G401 (cell line): ENCODE measurements around the gene GRK2. TPM values are rescaled to one million over a fixed set of nuclear protein-coding genes. Genes with fewer than 3 reads are reported as not detected.

Experiments
- DNase-seq: peaks from one replicate; pipeline ENCODE4 v3.0.0-alpha.2; 2015; ENCODE audit warnings: low spot score
- in situ Hi-C: cut with HindIII; loops from 2 replicates; pipeline ENCODE4 v1.10.0; 2016; ENCODE audit warnings: low sequenced_read_pairs, mixed read lengths
- total RNA-seq: library from RNA; depleted of rRNA; stranded (reverse); fragments of >200 nt; shearing (Covaris generic); gene quantifications from 2 replicates; pipeline ENCODE4 v1.2.3, GENCODE V29; 2014

GRK2 gene
- total RNA-seq, 1 experiment from 2014 or later, result 48.8 TPM

GRCh38 chr11:67268081-67268961, 2.0 kb downstream of the GRK2 start:
- in situ Hi-C loops, result no loop called here
- no peak for DNase-seq

- DNase-seq, result no peak
- in situ Hi-C loops, result no loop called here
These were observed 2.6 kb downstream of the GRK2 start for GRCh38 chr11:67268962-67269268.

- in situ Hi-C loops, result no loop called here
- DNase-seq, result peak; percentile 88
These were observed 3.4 kb downstream of the GRK2 start for GRCh38 chr11:67269401-67270255.

- in situ Hi-C loops, result no loop called here
- DNase-seq, result peak; percentile 63
These were observed 4.3 kb downstream of the GRK2 start for GRCh38 chr11:67270256-67271204.

GRCh38 chr11:67271205-67271540, 4.9 kb downstream of the GRK2 start:
- no peak for DNase-seq
- in situ Hi-C loops, result no loop called here

- in situ Hi-C loops, result no loop called here
- peak; percentile 43 for DNase-seq
These were observed 5.4 kb downstream of the GRK2 start for GRCh38 chr11:67271541-67272284.

- in situ Hi-C loops, result no loop called here
- DNase-seq, result peak; percentile 58
These were observed 6.3 kb downstream of the GRK2 start for GRCh38 chr11:67272327-67273259.

GRCh38 chr11:67273260-67273990, 7.2 kb downstream of the GRK2 start:
- in situ Hi-C loops, result no loop called here
- no peak for DNase-seq

- DNase-seq, result peak; percentile 47
- in situ Hi-C loops, result no loop called here
These were observed 8.7 kb downstream of the GRK2 start for GRCh38 chr11:67274768-67275605.

- DNase-seq, result no peak
- in situ Hi-C loops, result no loop called here
These were observed 9.5 kb downstream of the GRK2 start for GRCh38 chr11:67275606-67276409.

GRCh38 chr11:67276781-67277230, 10.5 kb downstream of the GRK2 start:
- in situ Hi-C loops, result no loop called here
- DNase-seq, result peak; percentile 47

GRCh38 chr11:67277231-67277961, 11.1 kb downstream of the GRK2 start:
- in situ Hi-C loops, result no loop called here

GRCh38 chr11:67278135-67278938, 12.1 kb downstream of the GRK2 start:
- in situ Hi-C loops, result no loop called here

More at GRCh38 chr11:67277231-67277961, 11.1 kb downstream of the GRK2 start:
- peak; percentile 54 for DNase-seq

More at GRCh38 chr11:67278135-67278938, 12.1 kb downstream of the GRK2 start:
- DNase-seq, result no peak
